Uterus (tissue), 4 donors: ENCODE data around the gene GPR183. TPM values are rescaled to one million over a fixed set of nuclear protein-coding genes. Genes with fewer than 3 reads are reported as not detected.
"Not testable (repeated sequence)": the region's sequence is repeated elsewhere in the genome, so short reads cannot be mapped to it uniquely, and the experiment has no call there.

Experiments
- DNase-seq, 2 donors: peaks; one replicate each; pipeline ENCODE4 v3.0.0-alpha.2; 2019 to 2020
- H3K27ac ChIP-seq, 2 donors: fragments of 200-600 bp; sonication (generic); 1 replicate in 1 of 2; 2 replicates in 1 of 2; pipeline ENCODE4 v1.5.1; 2016 to 2018
- H3K27me3 ChIP-seq, 2 donors: fragments of 200-600 bp; sonication (generic); one replicate each; pipeline ENCODE4 v1.5.1; 2018 to 2019; ENCODE audit warnings: control low read depth in 1 of 2
- H3K36me3 ChIP-seq, 2 donors: fragments of 200-600 bp; sonication (generic); one replicate each; pipeline ENCODE4 v1.5.1; 2019; ENCODE audit warnings: control low read depth in 1 of 2
- H3K4me1 ChIP-seq, 2 donors: fragments of 200-600 bp; sonication (generic); one replicate each; pipeline ENCODE4 v1.5.1; 2018 to 2019; ENCODE audit warnings: control low read depth in 1 of 2
- H3K4me3 ChIP-seq, 2 donors: fragments of 200-600 bp; sonication (generic); 1 replicate in 1 of 2; 2 replicates in 1 of 2; pipeline ENCODE4 v1.5.1; 2018 to 2019; ENCODE audit warnings: mild to moderate bottlenecking in 1 of 2
- H3K9me3 ChIP-seq, 2 donors: fragments of 200-600 bp; sonication (generic); one replicate each; pipeline ENCODE4 v1.5.1; 2019; ENCODE audit warnings: control low read depth in 1 of 2
- POLR2A ChIP-seq, 2 donors: fragments of 450-650 bp; IDR thresholded peaks; one replicate each; pipeline ENCODE4 v1.6.1; 2016; ENCODE audit warnings: antibody characterized with exemption in 2 of 2, mild to moderate bottlenecking in 1 of 2, moderate library complexity in 1 of 2
- intact Hi-C: fragments of 100-400 bp; cut with DNase I; formaldehyde crosslinking; loops from one replicate; pipeline ENCODE4 v1.15.1; 2023; ENCODE audit warnings: low total_unique reads
- microRNA counts, 2 donors: library from miRNA; unstranded; fragments of <30 nt; microRNA quantifications; one replicate each; lab custom pipeline; 2016 to 2017
- microRNA-seq: library from miRNA; unstranded; fragments of <30 nt; microRNA quantifications from one replicate; pipeline ENCODE4, GENCODE V29; 2016; ENCODE audit warnings: borderline microRNAs expressed, borderline replicate concordance
- small RNA-seq: library from RNA; depleted of rRNA; stranded (forward); fragments of <200 nt; gene quantifications from one replicate; pipeline ENCODE3, GENCODE V24; 2016
- total RNA-seq, 4 donors: library from RNA; depleted of rRNA in 3 of 4; stranded (reverse); fragments of >200 nt in 3 of 4; gene quantifications; one replicate each; pipeline versions ENCODE4 v1.1.0 to v1.2.4, GENCODE V29; 2014 to 2023
- TF ChIP-seq, protein P1 (sequence below), 4 experiments: fragments of 200-600 bp in 2 of 4; fragments of 450-650 bp in 2 of 4; sonication (generic) in 2 of 4; IDR thresholded peaks; one replicate each; pipeline ENCODE4 v1.5.1; 2016 to 2019; ENCODE audit warnings: antibody characterized with exemption in 4 of 4, mild to moderate bottlenecking in 2 of 4, moderate library complexity in 1 of 4
- donor health status: DM: yes; HTN: yes; CAD: no.

The GPR183 gene
- total RNA-seq, 4 donors from 2014 or later, result 2.0 to 10.8 (median 3.8) TPM

DNA sequence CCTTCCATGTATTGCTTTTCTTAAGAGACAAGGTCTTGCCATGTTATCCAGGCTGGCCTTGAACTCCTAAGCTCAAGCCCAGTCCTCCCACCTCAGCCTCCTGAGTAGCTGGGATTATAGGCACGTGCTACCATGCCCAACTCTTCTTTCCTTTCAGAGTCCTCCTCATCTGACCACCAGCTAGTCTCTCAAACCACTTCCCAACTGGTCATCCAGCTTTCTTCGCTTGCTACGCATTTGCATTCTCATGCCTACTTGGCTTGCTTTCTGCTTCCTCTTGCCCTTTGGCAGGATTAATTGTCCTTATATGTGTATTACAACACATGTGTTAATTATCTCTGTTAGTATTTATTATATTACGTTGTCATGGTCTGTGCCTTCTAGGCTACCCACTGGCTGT, 55.3 kb downstream of the GPR183 start:
- intact Hi-C loops, result no loop called here
- Histone ChIP-seq H3K4me1 (no peaks in the 10 kb centered on the region), H3K4me3 (no peak overlapping the region), H3K27me3 (no peaks in the 10 kb centered on the region), H3K9me3 (no peaks in the 10 kb centered on the region), H3K27ac (no peak overlapping the region), H3K36me3 (no peaks in the 10 kb centered on the region)
- TF ChIP-seq, protein P1, sequence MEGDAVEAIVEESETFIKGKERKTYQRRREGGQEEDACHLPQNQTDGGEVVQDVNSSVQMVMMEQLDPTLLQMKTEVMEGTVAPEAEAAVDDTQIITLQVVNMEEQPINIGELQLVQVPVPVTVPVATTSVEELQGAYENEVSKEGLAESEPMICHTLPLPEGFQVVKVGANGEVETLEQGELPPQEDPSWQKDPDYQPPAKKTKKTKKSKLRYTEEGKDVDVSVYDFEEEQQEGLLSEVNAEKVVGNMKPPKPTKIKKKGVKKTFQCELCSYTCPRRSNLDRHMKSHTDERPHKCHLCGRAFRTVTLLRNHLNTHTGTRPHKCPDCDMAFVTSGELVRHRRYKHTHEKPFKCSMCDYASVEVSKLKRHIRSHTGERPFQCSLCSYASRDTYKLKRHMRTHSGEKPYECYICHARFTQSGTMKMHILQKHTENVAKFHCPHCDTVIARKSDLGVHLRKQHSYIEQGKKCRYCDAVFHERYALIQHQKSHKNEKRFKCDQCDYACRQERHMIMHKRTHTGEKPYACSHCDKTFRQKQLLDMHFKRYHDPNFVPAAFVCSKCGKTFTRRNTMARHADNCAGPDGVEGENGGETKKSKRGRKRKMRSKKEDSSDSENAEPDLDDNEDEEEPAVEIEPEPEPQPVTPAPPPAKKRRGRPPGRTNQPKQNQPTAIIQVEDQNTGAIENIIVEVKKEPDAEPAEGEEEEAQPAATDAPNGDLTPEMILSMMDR (IDR thresholded peaks at IDR 0.05), result no peak
- TF ChIP-seq POLR2A (IDR thresholded peaks at IDR 0.05), result no peak
- DNase-seq, result no peak

DNA sequence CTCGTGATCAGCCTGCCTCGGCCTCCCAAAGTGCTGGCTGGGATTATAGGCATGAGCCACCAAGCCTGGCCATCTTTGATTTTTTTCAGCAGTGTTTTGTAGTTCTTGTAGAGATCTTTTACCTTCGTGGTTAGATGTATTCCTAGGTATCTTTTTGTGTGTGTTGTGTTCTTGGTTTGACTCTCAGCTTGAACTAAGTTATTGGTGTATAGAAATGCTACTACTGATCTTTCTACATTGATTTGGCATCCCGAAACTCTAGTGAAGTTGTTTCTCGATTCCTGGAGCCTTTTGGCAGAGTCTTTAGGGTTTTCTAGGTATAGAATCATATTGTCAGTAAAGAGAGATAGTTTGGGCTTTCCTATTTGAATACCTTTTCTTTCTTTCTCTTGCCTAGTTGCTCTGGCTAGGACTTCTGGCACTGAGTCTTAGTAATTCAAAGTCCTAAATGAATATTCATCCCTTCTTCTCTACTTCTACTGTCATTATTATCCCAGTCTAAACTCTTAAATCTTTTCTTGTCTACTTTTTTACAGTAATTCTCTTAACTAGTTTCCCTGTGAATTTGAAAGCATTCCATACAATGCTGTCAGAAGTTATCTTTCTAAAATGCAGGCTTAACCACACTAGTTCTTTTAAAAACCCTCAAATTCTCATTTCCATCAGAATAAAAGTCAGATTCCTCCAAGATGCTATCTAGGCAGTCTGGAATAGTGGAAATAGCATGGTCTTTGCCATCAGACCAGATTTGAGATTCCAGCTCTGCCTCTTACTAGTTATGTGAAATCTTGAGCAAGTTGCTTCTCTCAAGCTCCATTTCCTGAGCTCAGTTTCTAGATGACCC, 56.0 kb downstream of the GPR183 start:
- no peaks in the 10 kb centered on the region for H3K27me3 ChIP-seq
- no peak for TF ChIP-seq POLR2A (IDR thresholded peaks at IDR 0.05)
- TF ChIP-seq, protein P1 (IDR thresholded peaks at IDR 0.05), result no peak
- no peaks in the 10 kb centered on the region for H3K9me3 ChIP-seq
- H3K36me3 ChIP-seq, result no peaks in the 10 kb centered on the region
- H3K27ac ChIP-seq, result no peak overlapping the region
- no peaks in the 10 kb centered on the region for H3K4me1 ChIP-seq
- intact Hi-C loops, result no loop called here
- no peak for DNase-seq
- H3K4me3 ChIP-seq, result no peak overlapping the region

DNA sequence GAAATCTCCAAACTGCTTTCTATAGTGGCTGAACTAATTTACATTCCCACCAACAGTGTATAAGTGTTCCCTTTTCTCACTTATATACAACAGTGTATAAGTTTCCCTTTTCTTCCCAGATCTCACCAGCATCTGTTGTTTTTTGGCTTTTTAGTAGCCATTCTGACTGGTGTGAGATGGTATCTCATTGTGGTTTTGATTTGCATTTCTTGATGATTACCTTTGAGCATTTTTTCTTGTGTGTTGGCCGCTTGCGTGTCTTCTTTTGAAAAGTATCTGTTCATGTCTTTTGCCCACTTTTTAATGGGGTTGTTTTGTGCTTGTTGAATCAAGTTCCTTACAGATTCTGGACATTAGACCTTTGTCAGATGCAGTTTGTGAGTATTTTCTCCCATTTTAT, 57.6 kb downstream of the GPR183 start:
- H3K4me1 ChIP-seq, H3K4me3 ChIP-seq, H3K27ac ChIP-seq, DNase-seq, intact Hi-C loops, H3K36me3 ChIP-seq, H3K9me3 ChIP-seq, H3K27me3 ChIP-seq: not testable (repeated sequence)

DNA sequence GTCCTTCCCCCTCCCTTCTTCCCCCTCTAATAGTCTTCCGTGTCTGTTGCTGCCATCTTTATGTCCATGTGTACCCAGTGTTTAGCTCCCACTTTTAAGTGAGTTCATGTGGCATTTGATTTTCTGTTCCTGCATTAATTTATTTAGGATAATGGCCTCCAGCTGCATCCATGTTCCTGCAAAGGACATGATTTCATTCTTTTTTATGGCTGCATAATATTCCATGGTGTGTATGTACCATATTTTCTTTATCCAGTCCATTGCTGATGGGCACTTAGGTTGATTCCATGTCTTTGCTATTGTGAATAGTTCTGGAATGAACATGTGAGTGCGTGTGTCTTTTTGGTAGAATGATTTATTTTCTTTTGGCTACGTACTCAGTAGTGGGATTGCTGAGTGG, 58.0 kb downstream of the GPR183 start:
- DNase-seq, H3K36me3 ChIP-seq, H3K4me3 ChIP-seq, H3K4me1 ChIP-seq, H3K27me3 ChIP-seq, H3K27ac ChIP-seq, intact Hi-C loops, H3K9me3 ChIP-seq: not testable (repeated sequence)

DNA sequence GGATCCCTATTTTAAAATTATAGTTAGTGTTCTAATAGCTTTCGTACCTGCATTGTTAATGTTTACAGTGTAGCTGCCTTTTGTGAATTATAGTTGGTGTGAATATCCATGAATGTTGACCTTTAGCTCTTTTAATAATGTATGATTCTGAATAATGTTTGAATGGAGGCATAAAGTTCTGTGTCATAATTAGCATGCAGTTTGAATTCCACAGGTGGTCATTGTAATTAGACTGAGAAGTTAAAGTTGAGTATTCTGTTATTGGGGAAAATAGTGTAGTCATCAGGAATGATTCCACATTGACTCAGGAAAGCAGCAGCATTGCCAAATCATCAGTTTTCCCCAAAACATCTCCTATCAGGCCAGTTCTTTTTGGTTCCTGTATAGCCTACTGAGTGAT, 61.1 kb downstream of the GPR183 start:
- peaks cover 0 to 5% of the 10 kb centered on the region in 2 donors for H3K36me3 ChIP-seq
- H3K27me3 ChIP-seq, result no peaks in the 10 kb centered on the region
- H3K4me3 ChIP-seq, result no peak overlapping the region
- no peak for TF ChIP-seq POLR2A (IDR thresholded peaks at IDR 0.05)
- TF ChIP-seq, protein P1 (IDR thresholded peaks at IDR 0.05), result no peak
- no peak overlapping the region for H3K27ac ChIP-seq
- no peaks in the 10 kb centered on the region for H3K9me3 ChIP-seq
- H3K4me1 ChIP-seq, result no peaks in the 10 kb centered on the region
- no peak for DNase-seq
- intact Hi-C loops, result no loop called here

MicroRNAs within 50 kb of the gene (microRNA counts, 767-probe panel; counts per million panel counts)
- 0 counts per million in 2 donors for microRNA hsa-miR-623 (lab: Ali Mortazavi, UCI)

Small RNA genes lying within 50 kb of the gene (microRNA-seq; reads per million reads assigned to microRNA genes)
- gene MIR623, result not detected

Small RNA genes lying within 50 kb of the gene (small RNA-seq; reads per million reads assigned to genes)
- gene MIR623, result not detected

Other genes starting within 250 kb of the GPR183 start
- gene UBAC2, start 106.5 kb downstream of the GPR183 start, total RNA-seq, result 10 to 100 TPM; 54.4 to 65.9 (median 59.5) TPM
- gene GPR18, start 49.0 kb downstream of the GPR183 start, total RNA-seq, result 1 to 10 TPM in 2 of 4 donors, not detected in 2; 1.1 to 2.1 TPM
- gene TM9SF2, start 194.1 kb upstream of the GPR183 start, total RNA-seq, result 100 to 1,000 TPM in 2 of 4 donors, 10 to 100 TPM in 2; 70.9 to 219 (median 99.9) TPM